Occipital lobe (tissue), 3 donors: ENCODE measurements around the gene MAP7D2. TPM values are rescaled to one million over a fixed set of nuclear protein-coding genes. Genes with fewer than 3 reads are reported as not detected.
A peak's percentile ranks its signal among the peaks of the same experiment; 100 is the strongest.

ENCODE experiments used
- DNase-seq: peaks from one replicate; lab custom pipeline; 2025; lab: John Stamatoyannopoulos, UW
- small RNA-seq: library from RNA; depleted of rRNA; stranded (forward); fragments of <200 nt; gene quantifications from one replicate; pipeline ENCODE3, GENCODE V24; 2014
- total RNA-seq: library from RNA; depleted of rRNA; stranded (reverse); fragments of >200 nt; gene quantifications from one replicate; pipeline ENCODE4 v1.2.3, GENCODE V29; 2014

MAP7D2 gene
- total RNA-seq, 1 donor from 2014 or later, result 7.6 TPM

- DNase-seq, result no peak
Observed at GRCh38 chrX:19975845-19976244, 140.9 kb downstream of the MAP7D2 start.

GRCh38 chrX:19972984-19973383 lies 143.7 kb downstream of the MAP7D2 start:
- DNase-seq, result no peak

GRCh38 chrX:19968276-19968675 lies 148.4 kb downstream of the MAP7D2 start:
- DNase-seq, result no peak

- no peak for DNase-seq
Observed at GRCh38 chrX:19966056-19966455, 150.7 kb downstream of the MAP7D2 start.

- DNase-seq, result no peak
Observed at GRCh38 chrX:19964017-19964710, 152.5 kb downstream of the MAP7D2 start.

- DNase-seq, result no peak
Observed at GRCh38 chrX:19960913-19961312, 155.8 kb downstream of the MAP7D2 start.

GRCh38 chrX:19958552-19959486 lies 157.9 kb downstream of the MAP7D2 start:
- DNase-seq, result no peak

GRCh38 chrX:19956923-19957322 lies 159.8 kb downstream of the MAP7D2 start:
- no peak for DNase-seq

Small RNAs within 50 kb of the gene (small RNA-seq; reads per million reads assigned to genes)
- gene MIR23C (not detected), gene RF00019 (not detected), gene RF00493 (27.8 reads per million, percentile 94 among the genes with 10 or more reads in this experiment), gene RF00494 (not detected)

Other genes starting within 250 kb of the MAP7D2 start
- gene SH3KBP1, start 229.3 kb downstream of the MAP7D2 start, total RNA-seq, result 16.4 TPM
- 53.3 TPM for gene BCLAF3, start 125.8 kb downstream of the MAP7D2 start, total RNA-seq
- gene EIF1AX, start 24.9 kb upstream of the MAP7D2 start, total RNA-seq, result 106 TPM
- 35.7 TPM for gene RPS6KA3, start 150.0 kb upstream of the MAP7D2 start, total RNA-seq